Fibroblast of lung (primary cell): ENCODE data around the gene MMP11. TPM values are rescaled to one million over a fixed set of nuclear protein-coding genes. Genes with fewer than 3 reads are reported as not detected.

Source experiments
- DNase-seq, 2 donors: peaks; one replicate each; pipeline versions ENCODE4 v3.0.0 to v3.0.0-alpha.2; 2010; ENCODE audit warnings: low read depth in 2 of 2
- H2AFZ ChIP-seq: 2 replicates; pipeline ENCODE4 v1.5.1; 2012; ENCODE audit warnings: low read length, control low read depth, inconsistent platforms
- H3K27ac ChIP-seq: 2 replicates; pipeline ENCODE4 v1.5.1; 2011; ENCODE audit warnings: low read length, control low read depth; ENCODE audit not compliant: insufficient read depth
- H3K27me3 ChIP-seq: 2 replicates; pipeline ENCODE4 v1.5.1; 2011; ENCODE audit warnings: mild to moderate bottlenecking, low read length; ENCODE audit not compliant: control insufficient read depth, insufficient read depth
- H3K36me3 ChIP-seq: 2 replicates; pipeline ENCODE4 v1.5.1; 2011; ENCODE audit warnings: low read length; ENCODE audit not compliant: control insufficient read depth, insufficient read depth
- H3K4me1 ChIP-seq: 2 replicates; pipeline ENCODE4 v1.5.1; 2011; ENCODE audit warnings: low read length; ENCODE audit not compliant: control insufficient read depth, insufficient read depth; ENCODE audit errors: extremely low read depth
- H3K4me2 ChIP-seq: 2 replicates; pipeline ENCODE4 v1.5.1; 2011; ENCODE audit warnings: low read length, control low read depth; ENCODE audit not compliant: insufficient read depth; ENCODE audit errors: extremely low read depth
- H3K4me3 ChIP-seq, 4 experiments: fragments of 200-600 bp in 1 of 4; sonication (generic) in 1 of 4; replicated peaks in 1 of 4; 2 replicates each; pipeline ENCODE4 v1.5.1; 2011 to 2016; ENCODE audit warnings: low read length in 4 of 4, low read depth in 3 of 4, mild to moderate bottlenecking in 3 of 4, control low read depth in 2 of 4, inconsistent platforms in 1 of 4, mixed read lengths in 1 of 4; ENCODE audit not compliant: insufficient read depth in 1 of 4; ENCODE audit errors: control extremely low read depth in 1 of 4
- H3K79me2 ChIP-seq: 2 replicates; pipeline ENCODE4 v1.5.1; 2012; ENCODE audit warnings: mild to moderate bottlenecking, low read length, inconsistent platforms; ENCODE audit not compliant: control insufficient read depth, insufficient read depth
- H3K9ac ChIP-seq: 2 replicates; pipeline ENCODE4 v1.5.1; 2011; ENCODE audit warnings: mild to moderate bottlenecking, low read length, control low read depth; ENCODE audit not compliant: insufficient read depth
- H3K9me3 ChIP-seq: 2 replicates; pipeline ENCODE4 v1.5.1; 2012; ENCODE audit warnings: low read depth, low read length; ENCODE audit not compliant: control insufficient read depth, insufficient read depth
- H4K20me1 ChIP-seq: 2 replicates; pipeline ENCODE4 v1.5.1; 2011; ENCODE audit warnings: low read length; ENCODE audit not compliant: control insufficient read depth, insufficient read depth; ENCODE audit errors: extremely low read depth
- CTCF ChIP-seq, 2 donors: IDR thresholded peaks in 1 of 2; conservative IDR thresholded peaks in 1 of 2; 1 replicate in 1 of 2; 2 replicates in 1 of 2; pipeline ENCODE4 v1.5.1; 2011 to 2012; ENCODE audit warnings: low read length in 2 of 2, control low read depth in 1 of 2, inconsistent platforms in 1 of 2, low read depth in 1 of 2, mild to moderate bottlenecking in 1 of 2
- EZH2 ChIP-seq: IDR thresholded peaks from 2 replicates; pipeline ENCODE4 v1.5.1; 2012; ENCODE audit warnings: low read length, control low read depth, mild to moderate bottlenecking; ENCODE audit errors: missing control alignments
- polyA plus RNA-seq, 2 donors: library from polyadenylated mRNA; depleted of rRNA in 1 of 2; stranded (reverse) in 1 of 2; unstranded in 1 of 2; fragments of >200 nt; gene quantifications; 2 replicates each; pipeline ENCODE4 v1.2.1, GENCODE V29; 2011 to 2012; ENCODE audit warnings: missing spikeins in 1 of 2
- total RNA-seq: library from RNA; depleted of rRNA; stranded (reverse); fragments of >200 nt; gene quantifications from 2 replicates; pipeline ENCODE4 v1.2.1, GENCODE V29; 2014

The MMP11 gene
- total and polyA plus RNA-seq, 2 donors (not counting 1 experiment from before 2014, with no cell fraction given), result 4.5 to 8.8 TPM

DNA sequence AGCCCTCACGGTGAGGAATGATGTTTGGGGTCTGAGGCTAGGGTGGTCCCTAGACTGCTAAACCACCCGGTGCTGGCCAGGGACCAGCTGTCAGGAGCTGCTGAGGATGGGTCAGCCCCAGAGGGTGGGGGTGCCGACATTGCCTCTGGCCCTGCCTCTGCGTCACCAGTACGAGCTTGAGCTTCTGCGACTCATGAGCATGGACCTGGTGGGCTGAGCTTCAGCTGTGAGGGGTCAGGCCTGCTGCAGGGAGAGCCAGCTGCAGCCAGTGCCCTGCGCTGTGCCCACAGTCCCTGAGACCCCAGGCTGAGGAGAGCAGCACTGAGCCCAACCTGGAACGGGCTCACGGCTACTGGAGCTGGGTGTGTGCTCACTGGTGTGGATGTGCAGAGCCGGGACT lies 59.1 kb downstream of the MMP11 start:
- Histone ChIP-seq H3K9ac (no peak overlapping the region), H3K27me3 (no peaks in the 10 kb centered on the region), H3K36me3 (peaks cover 28% of the 10 kb centered on the region), H3K9me3 (no peaks in the 10 kb centered on the region), H3K4me3 (no peak overlapping the region), H3K4me2 (no peak overlapping the region), H2AFZ (no peak overlapping the region), H3K27ac (no peak overlapping the region), H3K4me1 (peaks cover 2% of the 10 kb centered on the region), H3K79me2 (peaks cover 8% of the 10 kb centered on the region), H4K20me1 (no peaks in the 10 kb centered on the region)
- no peak for TF ChIP-seq EZH2
- DNase-seq, result no peak

DNA sequence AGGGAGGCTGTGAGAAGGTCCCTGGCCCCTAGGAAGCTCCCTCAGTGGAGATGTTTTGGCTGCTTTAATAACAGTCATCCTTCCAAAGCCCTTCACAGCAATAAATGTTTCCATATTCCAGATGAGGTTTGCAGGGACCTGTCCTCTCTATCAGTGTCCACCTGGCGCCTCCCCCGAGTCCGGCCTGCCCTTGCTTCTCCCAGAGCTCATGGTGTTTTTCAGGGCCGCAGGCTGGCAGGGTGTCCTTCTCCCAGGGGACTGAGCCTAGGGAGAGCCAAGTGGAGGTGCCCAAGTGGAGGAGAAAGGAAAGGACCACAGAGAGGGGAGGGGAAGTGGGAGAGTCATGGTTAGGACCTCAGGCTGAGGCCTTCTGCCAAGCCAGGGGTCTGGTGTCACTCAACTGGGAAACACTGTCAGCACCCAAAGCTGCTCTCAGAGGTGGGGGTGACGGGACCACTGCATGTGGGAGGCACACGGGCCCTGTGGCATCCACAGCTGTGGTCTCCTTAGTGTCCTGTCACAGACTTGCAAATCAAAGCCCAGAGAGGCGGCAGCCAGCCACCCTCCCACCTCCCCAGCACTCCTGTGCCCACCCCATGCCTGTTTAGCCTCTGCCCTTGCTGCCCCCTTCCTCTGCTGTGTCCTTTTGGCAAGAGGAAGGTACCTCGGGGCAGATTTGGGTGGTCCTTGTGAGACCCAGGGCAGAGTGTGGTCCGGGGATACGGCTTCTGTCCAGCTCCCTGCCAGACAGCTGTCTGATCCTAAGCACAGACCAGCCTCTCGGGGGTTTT lies 59.8 kb downstream of the MMP11 start:
- Histone ChIP-seq H3K36me3 (peaks cover 25% of the 10 kb centered on the region), H2AFZ (no peak overlapping the region), H3K27me3 (no peaks in the 10 kb centered on the region), H3K27ac (no peak overlapping the region), H3K4me3 (no peak overlapping the region), H4K20me1 (no peaks in the 10 kb centered on the region), H3K9ac (no peak overlapping the region), H3K79me2 (peaks cover 8% of the 10 kb centered on the region), H3K4me2 (no peak overlapping the region), H3K9me3 (no peaks in the 10 kb centered on the region), H3K4me1 (no peaks in the 10 kb centered on the region)
- no peak for DNase-seq
- TF ChIP-seq CTCF (conservative IDR thresholded peaks at IDR 0.05 in 1 of 2, IDR thresholded peaks at IDR 0.05 in 1 of 2; ENCODE audit: low read depth in 1 of 2, low read length in 2 of 2) (no peak), EZH2 (no peak)

- Histone ChIP-seq H3K9me3 (no peaks in the 10 kb centered on the region), H3K36me3 (peaks cover 22% of the 10 kb centered on the region), H3K4me1 (no peaks in the 10 kb centered on the region), H3K27ac (no peak overlapping the region), H3K27me3 (no peaks in the 10 kb centered on the region), H3K4me2 (no peak overlapping the region), H3K9ac (no peak overlapping the region), H3K4me3 (no peak overlapping the region), H4K20me1 (no peaks in the 10 kb centered on the region), H3K79me2 (peaks cover 8% of the 10 kb centered on the region), H2AFZ (no peak overlapping the region)
- no peak for DNase-seq
- TF ChIP-seq CTCF (conservative IDR thresholded peaks at IDR 0.05 in 1 of 2, IDR thresholded peaks at IDR 0.05 in 1 of 2; ENCODE audit: low read depth in 1 of 2, low read length in 2 of 2) (no peak), EZH2 (no peak)
These were observed 60.5 kb downstream of the MMP11 start for GRCh38 chr22:23833017-23833751.

Other genes starting within 250 kb of the MMP11 start
- not detected in 2 replicates for gene IGLL1, start 192.6 kb upstream of the MMP11 start, total RNA-seq
- gene IGLL1, start 192.6 kb upstream of the MMP11 start, polyA plus RNA-seq, result not detected in 2 replicates
- gene DRICH1, start 140.5 kb upstream of the MMP11 start, total RNA-seq, result 0.26 TPM in 1 of 2 replicates, not detected in the other
- not detected in 2 replicates for gene DRICH1, start 140.5 kb upstream of the MMP11 start, polyA plus RNA-seq
- not detected in 2 replicates for gene RGL4, start 81.8 kb upstream of the MMP11 start, total RNA-seq
- gene RGL4, start 81.8 kb upstream of the MMP11 start, polyA plus RNA-seq, result not detected in 2 replicates
- 2.8 and 3.1 TPM in 2 replicates for gene ZNF70, start 21.7 kb upstream of the MMP11 start, total RNA-seq
- 1.0 and 1.2 TPM in 2 replicates for gene ZNF70, start 21.7 kb upstream of the MMP11 start, polyA plus RNA-seq
- not detected in 2 replicates for gene VPREB3, start 18.4 kb upstream of the MMP11 start, total RNA-seq
- gene VPREB3, start 18.4 kb upstream of the MMP11 start, polyA plus RNA-seq, result not detected in 2 replicates
- gene C22orf15, start 9.9 kb upstream of the MMP11 start, total RNA-seq, result 2.5 and 3.9 TPM in 2 replicates
- gene C22orf15, start 9.9 kb upstream of the MMP11 start, polyA plus RNA-seq, result 0.71 and 1.4 TPM in 2 replicates
- 3.6 and 5.4 TPM in 2 replicates for gene CHCHD10, start 4.9 kb upstream of the MMP11 start, total RNA-seq
- gene CHCHD10, start 4.9 kb upstream of the MMP11 start, polyA plus RNA-seq, result 7.5 and 11.4 TPM in 2 replicates
- gene SMARCB1, start 14.1 kb downstream of the MMP11 start, total RNA-seq, result 19.0 and 20.5 TPM in 2 replicates
- 86.4 and 126 TPM in 2 replicates for gene SMARCB1, start 14.1 kb downstream of the MMP11 start, polyA plus RNA-seq
- gene DERL3, start 66.2 kb downstream of the MMP11 start, total RNA-seq, result under 0.01 and 0.50 TPM in 2 replicates
- 0.42 and 0.55 TPM in 2 replicates for gene DERL3, start 66.2 kb downstream of the MMP11 start, polyA plus RNA-seq
- gene SLC2A11, start 85.0 kb downstream of the MMP11 start, total RNA-seq, result 8.7 and 14.9 TPM in 2 replicates
- gene SLC2A11, start 85.0 kb downstream of the MMP11 start, polyA plus RNA-seq, result 3.9 and 5.8 TPM in 2 replicates
- 168 and 283 TPM in 2 replicates for gene MIF, start 121.5 kb downstream of the MMP11 start, total RNA-seq
- gene MIF, start 121.5 kb downstream of the MMP11 start, polyA plus RNA-seq, result 75.0 and 97.3 TPM in 2 replicates
- gene GSTT2B, start 188.3 kb downstream of the MMP11 start, total RNA-seq, result 0.26 and 9.9 TPM in 2 replicates
- gene GSTT2B, start 188.3 kb downstream of the MMP11 start, polyA plus RNA-seq, result 21.0 and 38.1 TPM in 2 replicates
- gene DDTL, start 194.0 kb downstream of the MMP11 start, total RNA-seq, result 2.1 and 4.1 TPM in 2 replicates
- gene DDTL, start 194.0 kb downstream of the MMP11 start, polyA plus RNA-seq, result 0.36 and 0.51 TPM in 2 replicates
- gene DDT, start 201.6 kb downstream of the MMP11 start, total RNA-seq, result 72.4 and 111 TPM in 2 replicates
- gene DDT, start 201.6 kb downstream of the MMP11 start, polyA plus RNA-seq, result 79.5 and 79.8 TPM in 2 replicates
- gene GSTT2, start 207.3 kb downstream of the MMP11 start, total RNA-seq, result 0.33 TPM in 1 of 2 replicates, not detected in the other
- 1.9 and 2.4 TPM in 2 replicates for gene GSTT2, start 207.3 kb downstream of the MMP11 start, polyA plus RNA-seq
- gene GSTT4, start 232.6 kb downstream of the MMP11 start, total RNA-seq, result not detected in 2 replicates
- gene GSTT4, start 232.6 kb downstream of the MMP11 start, polyA plus RNA-seq, result not detected in 2 replicates
- gene CABIN1, start 238.5 kb downstream of the MMP11 start, total RNA-seq, result 29.3 and 47.1 TPM in 2 replicates
- gene CABIN1, start 238.5 kb downstream of the MMP11 start, polyA plus RNA-seq, result 4.7 and 5.7 TPM in 2 replicates